Ramos (cell line): ENCODE data around the gene MRPS16.

Experiments
- in situ Hi-C: fragments of 300-500 bp; cut with MboI; formaldehyde crosslinking; loops from one replicate; pipeline ENCODE4 v1.14.3; 2022; ENCODE audit warnings: low sequenced_read_pairs; ENCODE audit not compliant: unreplicated experiment

Gene MRPS16

DNA sequence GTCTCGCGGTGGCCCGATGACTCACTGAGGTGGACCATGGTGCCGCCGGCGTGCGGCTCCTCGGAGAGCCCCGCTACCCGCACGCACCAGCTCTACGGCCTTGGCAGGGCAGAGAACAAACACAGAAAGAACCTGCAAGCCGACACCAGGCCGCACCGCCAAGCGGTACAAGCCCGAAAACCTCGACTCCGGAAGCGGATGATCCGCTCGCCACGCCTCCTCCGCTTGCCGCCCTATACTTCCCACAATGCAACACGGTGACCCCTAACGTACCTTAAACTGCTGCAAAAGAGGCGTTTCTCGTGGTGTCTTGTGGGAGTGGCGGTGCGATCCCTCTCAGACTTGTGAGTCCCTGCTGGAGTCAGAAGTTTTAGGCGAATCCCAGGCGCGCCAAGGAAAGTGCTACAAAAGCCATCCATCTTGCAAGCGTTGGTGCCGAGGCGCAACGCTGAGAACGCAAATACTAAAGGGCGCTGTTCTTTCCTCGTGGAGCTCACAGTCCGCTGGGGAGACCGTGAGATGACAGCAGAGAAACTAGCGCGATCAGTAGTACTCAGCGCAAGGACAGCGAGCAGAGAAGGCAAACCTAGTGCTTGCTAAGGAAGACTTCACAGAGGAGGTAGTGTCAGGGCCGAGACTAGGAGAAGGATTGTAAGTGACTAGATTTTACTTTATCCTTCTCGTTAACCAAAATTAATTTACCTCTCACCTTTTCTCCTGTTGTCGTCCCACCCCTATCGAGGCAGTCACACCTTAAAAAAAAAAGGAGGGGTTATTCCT lies at the start of gene MRPS16:
MRPS16 (minus strand) TSS at position 200 of the 780 bp plus-strand sequence; CDS start at position 38, 162 bp downstream.
- in situ Hi-C loops: loop anchor here (10.0 kb wide), 1 partner anchor 392 kb away; the partner anchor contains the start of gene MYOZ1

DNA sequence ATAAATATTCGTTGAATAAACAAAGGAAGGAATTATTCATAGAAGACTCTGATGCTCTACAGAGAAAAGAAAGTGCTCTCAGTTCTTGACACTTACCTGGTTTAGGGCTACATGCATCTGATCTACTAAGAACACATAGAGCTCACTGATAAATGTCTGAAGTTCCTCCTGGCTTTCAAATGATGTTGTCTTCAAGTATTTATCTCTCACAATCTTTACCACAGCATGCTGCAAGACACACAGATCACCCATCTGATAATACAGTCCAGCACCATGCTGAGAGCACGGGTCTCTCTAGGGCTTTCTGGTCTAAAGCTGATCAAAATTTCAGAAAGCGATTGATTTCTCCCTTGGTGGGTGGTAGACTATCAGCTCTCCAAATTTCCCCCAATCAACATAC lies 44.5 kb upstream of the MRPS16 start:
- in situ Hi-C loops: no loop called here

- in situ Hi-C loops: no loop called here
These were observed 41.0 kb upstream of the MRPS16 start for GRCh38 chr10:73293461-73293860.

- in situ Hi-C loops: no loop called here
These were observed 37.5 kb upstream of the MRPS16 start for GRCh38 chr10:73289958-73290357.

DNA sequence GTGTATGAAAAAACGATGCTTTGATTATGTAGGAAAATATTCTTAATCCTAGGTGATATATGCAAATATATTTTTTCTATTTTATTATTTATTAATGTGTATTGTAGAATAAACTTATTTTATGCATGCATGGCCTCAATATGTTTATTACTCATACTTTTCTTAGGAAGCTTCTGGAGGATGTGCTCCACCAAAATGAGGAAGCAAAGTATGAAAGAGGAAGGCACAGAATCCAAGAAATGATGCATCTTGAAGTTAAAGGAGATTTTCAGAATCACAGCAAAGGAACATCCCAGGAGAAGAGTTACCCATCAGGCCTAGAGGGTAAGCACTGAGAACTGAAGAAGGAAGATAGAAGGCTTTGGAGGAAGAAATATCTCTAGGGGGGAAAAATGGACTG lies 35.0 kb upstream of the MRPS16 start:
- in situ Hi-C loops: no loop called here

GRCh38 chr10:73281097-73281496 lies 28.7 kb upstream of the MRPS16 start:
- in situ Hi-C loops: no loop called here

GRCh38 chr10:73264423-73264822 lies 12.0 kb upstream of the MRPS16 start:
- in situ Hi-C loops: no loop called here

DNA sequence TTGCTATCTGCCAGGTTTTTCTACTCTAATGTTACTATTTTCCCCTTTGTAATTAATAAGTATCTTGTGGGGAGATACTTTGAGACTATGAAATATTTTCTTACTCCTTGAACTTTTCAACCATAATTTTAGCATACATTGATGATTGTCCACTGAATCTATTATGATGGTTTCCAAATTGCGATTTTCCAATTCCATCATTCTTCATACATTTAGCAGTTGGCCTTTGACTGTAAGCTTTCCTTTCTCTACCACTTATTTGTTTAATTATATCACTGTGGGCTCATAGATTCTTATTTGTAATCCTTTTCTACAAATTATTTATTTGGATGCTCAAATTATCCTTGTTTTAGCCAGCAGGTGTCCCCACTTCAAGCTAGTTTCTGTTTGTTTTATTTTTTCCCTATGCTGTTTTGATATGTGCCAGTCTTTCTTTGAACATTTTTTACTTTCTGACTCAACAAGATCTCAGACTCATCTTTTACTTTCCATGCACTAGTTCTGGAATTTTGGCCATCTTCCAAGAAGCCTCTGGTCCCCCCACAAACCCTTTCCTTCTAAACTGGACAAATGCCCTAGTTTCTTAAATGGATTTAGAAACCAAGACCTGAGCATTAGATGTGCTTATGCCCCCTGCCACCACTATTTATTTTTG lies 11.4 kb upstream of the MRPS16 start:
- in situ Hi-C loops: no loop called here

DNA sequence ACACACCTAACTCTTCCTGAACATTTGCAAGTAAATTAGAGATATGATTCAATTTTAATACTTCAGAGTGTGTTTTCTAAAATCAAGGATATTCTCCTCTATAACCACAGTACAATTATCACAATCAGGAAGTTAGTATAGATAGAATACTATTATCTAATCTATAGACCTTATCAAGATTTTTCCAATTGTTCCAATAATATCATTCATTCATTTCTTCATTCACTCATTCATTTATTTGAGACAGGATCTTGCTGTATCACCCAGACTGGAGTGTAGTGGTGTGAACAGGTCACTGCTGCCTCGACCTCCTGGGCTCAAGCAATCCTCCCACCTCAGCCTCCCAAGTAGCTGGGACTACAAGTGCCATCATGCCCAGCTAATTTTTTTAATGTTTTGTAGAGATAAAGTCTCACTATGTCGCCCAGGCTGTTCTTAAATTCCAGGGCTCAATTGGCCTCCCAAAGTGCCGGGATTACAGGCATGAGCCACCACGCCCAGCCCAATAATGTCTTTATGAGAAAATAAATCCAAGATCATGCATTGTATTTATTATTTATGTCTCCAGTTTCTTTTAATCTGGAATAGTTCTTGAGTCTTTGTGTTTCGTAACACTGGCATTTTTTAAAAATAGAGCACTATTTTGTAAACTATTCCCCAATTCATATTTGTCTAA lies 10.6 kb upstream of the MRPS16 start:
- in situ Hi-C loops: no loop called here

DNA sequence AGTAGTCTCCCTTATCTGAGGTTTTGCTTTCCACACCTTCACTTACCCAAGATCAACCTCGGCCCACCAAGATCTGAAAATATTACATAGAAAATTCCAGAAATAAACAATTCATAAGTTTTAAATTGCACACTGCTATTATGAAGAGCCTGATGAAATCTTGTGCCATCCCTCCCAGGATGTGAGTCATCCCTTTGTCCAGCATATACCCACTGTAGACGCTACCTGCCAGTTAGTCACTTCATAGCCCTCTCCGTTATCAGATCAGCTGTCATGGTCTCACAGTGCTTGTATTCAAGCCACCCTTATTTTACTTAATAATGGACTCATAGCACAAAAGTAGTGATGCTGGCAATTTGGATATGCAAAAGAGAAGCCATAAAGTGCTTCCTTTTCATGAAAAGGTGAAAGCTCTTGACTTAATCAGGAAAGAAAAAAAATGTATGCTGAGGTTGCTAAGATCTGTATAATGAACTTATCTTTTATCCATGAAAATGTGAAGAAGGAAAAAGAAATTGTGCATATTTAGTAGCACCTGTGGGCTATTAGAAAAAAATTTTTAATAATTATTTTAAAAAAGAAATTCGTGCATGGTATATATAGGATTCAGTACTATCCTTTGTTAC lies 9.8 kb upstream of the MRPS16 start:
- in situ Hi-C loops: no loop called here

- in situ Hi-C loops: no loop called here
These were observed 9.0 kb upstream of the MRPS16 start for GRCh38 chr10:73261362-73261995.

DNA sequence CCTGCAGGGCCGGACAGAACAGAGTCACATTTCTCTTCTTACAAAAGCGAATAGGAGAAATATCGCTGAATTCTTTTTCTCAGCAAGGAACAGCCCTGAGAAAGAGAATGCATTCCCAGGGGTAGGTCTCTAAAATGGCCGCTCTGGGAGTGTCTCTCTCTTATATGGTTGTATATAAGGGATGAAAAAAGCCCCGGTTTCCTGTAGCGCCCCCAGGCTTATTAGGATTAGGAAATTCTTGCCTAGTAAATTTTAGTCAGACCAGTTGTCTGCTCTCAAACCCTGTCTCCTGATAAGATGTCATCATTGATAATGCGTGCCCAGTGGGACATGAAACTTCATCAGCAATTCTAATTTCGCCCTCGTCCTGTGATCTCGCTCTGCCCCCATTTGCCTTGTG lies 6.2 kb upstream of the MRPS16 start:
- in situ Hi-C loops: loop anchor here (10.0 kb wide), 1 partner anchor 386 kb away; the partner anchor contains the start of gene MYOZ1

GRCh38 chr10:73253225-73253555 lies 746 bp upstream of the MRPS16 start:
- in situ Hi-C loops: loop anchor here (10.0 kb wide), 1 partner anchor 392 kb away; the partner anchor contains the start of gene MYOZ1

DNA sequence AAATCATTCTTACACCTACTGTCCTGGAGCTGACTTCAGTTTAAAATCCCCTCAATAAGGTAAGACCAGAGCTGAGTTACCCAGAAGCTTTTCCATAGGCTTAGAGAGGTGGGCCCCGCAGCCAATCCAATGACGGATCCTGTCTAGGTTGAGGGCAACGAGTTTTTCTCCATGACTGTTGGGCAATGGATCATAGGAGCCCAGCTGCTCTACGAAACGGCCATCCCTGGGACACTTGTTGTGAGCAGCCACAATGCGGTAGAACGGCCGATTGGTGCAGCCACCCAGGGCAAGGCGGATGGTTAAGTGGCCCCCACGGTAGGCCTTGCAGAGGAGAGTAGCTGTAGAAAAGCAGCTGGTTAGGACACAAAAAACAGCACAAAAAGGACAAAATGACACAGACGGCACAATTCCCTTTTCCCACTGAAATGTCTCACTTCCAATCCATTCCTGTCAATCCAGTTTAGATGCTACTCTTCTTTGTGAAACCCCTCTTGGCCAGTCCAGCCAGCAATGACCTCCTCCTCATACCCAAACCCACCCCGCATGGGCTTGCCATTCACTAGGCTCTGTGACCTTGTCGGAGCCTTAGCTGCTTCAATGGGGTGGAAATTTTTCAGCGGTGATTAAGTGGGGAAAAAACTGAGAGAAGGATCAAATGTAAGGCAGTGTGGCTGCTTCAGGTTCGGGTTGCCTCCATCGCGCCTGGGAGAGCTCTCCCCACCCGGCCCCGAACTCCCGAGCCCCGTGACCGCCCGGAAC lies 580 bp downstream of the MRPS16 start:
- in situ Hi-C loops: loop anchor here (10.0 kb wide), 1 partner anchor 393 kb away; the partner anchor contains the start of gene MYOZ1

DNA sequence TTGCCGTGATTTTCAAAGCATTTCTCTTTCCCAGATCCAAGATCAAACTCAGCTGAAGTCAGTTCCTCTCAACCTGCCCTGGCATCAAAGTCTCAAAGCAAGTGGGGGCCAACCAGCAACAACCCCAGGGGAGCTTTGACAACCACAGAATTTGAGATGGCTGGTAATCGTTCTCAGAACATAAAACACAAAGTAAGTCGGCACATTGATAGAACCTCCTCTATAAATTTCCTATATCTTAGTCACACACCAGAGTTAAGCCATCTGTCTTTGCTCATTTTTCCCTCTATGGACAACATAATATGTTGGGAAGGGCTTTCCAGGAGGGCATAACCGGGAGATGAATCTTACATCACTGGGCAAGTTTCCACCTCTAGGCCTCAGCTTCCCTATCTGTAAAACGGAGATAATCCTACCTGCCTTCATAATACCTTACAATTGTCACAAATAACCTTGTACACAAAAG lies 4.2 kb downstream of the MRPS16 start:
- in situ Hi-C loops: no loop called here

- in situ Hi-C loops: no loop called here
These were observed 4.8 kb downstream of the MRPS16 start for GRCh38 chr10:73247509-73248258.

DNA sequence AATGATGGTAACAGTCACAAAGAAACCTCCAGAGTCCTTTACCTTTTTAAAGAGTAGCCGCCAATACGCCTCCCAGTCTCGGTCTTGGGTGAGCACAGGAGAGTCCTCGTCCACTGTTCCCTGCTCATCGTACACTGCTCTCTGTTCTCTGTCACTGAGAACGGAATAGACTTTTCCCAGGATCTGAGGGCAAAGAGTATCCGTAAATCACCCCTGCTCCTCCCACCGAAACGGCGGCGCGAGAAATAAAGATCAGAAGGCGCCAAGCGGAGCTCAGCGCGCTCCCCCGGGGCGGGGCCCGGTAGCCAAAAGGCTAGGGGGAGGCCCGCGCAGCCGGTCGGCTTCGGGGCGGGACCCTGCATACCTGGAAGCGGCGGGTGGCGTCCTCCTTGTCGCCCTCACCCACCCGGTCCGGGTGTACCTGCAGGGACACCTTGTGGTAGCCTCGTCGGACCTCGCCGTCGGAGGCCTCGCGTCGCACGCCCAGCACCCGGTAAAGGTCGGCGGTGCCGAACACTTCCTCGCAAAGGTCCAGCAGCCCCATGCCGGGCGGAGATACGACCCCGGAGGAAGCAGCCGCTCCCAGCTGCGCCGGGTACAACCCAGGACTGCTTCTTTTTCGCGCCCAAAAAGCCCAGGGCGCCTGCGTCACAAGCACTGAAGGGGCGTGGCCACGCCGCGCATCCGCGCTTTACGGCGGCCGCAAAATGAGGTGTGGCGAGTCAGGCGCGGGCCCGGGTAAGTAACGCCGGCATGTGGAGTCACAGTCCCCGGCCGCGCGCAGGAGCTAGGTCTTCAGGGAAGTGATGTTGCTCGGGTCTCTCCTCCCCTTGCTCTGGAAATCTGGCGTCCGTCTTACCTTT lies 5.6 kb downstream of the MRPS16 start, which contains the start of gene DNAJC9:
DNAJC9 (minus strand) TSS at position 610 of the 863 bp plus-strand sequence; CDS start at position 544, 66 bp downstream.
- in situ Hi-C loops: no loop called here

- in situ Hi-C loops: no loop called here
These were observed 6.2 kb downstream of the MRPS16 start for GRCh38 chr10:73246322-73246645.
